ENCODE data around the gene SALL3.

DNA sequence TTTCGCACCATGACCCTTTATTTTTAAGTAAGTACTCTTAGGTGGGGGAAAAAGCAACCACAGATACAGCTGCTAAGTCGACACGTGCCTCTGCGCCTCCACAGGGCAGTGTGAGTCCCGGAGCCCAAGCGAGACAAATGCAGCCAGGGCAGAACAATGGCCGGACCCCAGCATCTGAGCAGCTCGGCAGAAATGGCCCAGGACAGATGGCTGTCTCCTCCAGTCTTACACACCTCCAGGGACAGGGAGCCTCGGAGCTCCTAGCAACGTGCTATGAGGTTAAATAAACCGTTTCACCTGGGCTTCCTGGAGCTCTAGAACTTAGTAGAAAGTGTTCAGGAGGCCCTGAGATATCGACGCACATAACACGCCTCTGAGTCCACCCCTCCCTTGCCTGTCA lies 47.3 kb upstream of the SALL3 start:
- TF ChIP-seq, protein P1, sequence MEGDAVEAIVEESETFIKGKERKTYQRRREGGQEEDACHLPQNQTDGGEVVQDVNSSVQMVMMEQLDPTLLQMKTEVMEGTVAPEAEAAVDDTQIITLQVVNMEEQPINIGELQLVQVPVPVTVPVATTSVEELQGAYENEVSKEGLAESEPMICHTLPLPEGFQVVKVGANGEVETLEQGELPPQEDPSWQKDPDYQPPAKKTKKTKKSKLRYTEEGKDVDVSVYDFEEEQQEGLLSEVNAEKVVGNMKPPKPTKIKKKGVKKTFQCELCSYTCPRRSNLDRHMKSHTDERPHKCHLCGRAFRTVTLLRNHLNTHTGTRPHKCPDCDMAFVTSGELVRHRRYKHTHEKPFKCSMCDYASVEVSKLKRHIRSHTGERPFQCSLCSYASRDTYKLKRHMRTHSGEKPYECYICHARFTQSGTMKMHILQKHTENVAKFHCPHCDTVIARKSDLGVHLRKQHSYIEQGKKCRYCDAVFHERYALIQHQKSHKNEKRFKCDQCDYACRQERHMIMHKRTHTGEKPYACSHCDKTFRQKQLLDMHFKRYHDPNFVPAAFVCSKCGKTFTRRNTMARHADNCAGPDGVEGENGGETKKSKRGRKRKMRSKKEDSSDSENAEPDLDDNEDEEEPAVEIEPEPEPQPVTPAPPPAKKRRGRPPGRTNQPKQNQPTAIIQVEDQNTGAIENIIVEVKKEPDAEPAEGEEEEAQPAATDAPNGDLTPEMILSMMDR (conservative IDR thresholded peaks at IDR 0.05), result no peak
- TF ChIP-seq ZFX (IDR thresholded peaks at IDR 0.05), result no peak

All from C4-2B (cell line).